B cell (primary cell): Measurements from ENCODE around the gene ZNF575. TPM values are rescaled to one million over a fixed set of nuclear protein-coding genes. Genes with fewer than 3 reads are reported as not detected.

ENCODE experiments used
- ATAC-seq: fragments of 200-7000 bp; cut with Tn5 transposase; one replicate; pipeline ENCODE4 v1.10.0; 2021; ENCODE audit warnings: low read depth, mild to moderate bottlenecking, moderate number of reproducible peaks, moderate library complexity
- CTCF ChIA-PET: fragments of 350-600 bp; sonication (Branson Sonifier 250); formaldehyde crosslinking; loops from one replicate; lab custom pipeline; 2021; ENCODE audit warnings: antibody characterized with exemption, inconsistent platforms; lab: Charles Lee
- POLR2A ChIA-PET: fragments of 350-600 bp; sonication (Branson Sonifier 250); formaldehyde crosslinking; loops from one replicate; lab custom pipeline; 2021; ENCODE audit warnings: antibody characterized with exemption; lab: Charles Lee
- DNase-seq: peaks from one replicate; pipeline ENCODE4 v3.0.0; 2013
- H2AFZ ChIP-seq: 2 replicates; pipeline ENCODE4 v1.6.1; 2012; ENCODE audit warnings: mild to moderate bottlenecking, low read depth, low read length; ENCODE audit not compliant: insufficient read depth, poor library complexity, severe bottlenecking
- H3K27ac ChIP-seq, 2 donors: 1 replicate in 1 of 2; 2 replicates in 1 of 2; pipeline ENCODE4 v1.5.1; 2012 to 2013; ENCODE audit warnings: low read length in 2 of 2, mild to moderate bottlenecking in 2 of 2, moderate library complexity in 1 of 2
- H3K27me3 ChIP-seq, 4 experiments: fragments of 200-600 bp in 1 of 4; sonication (generic) in 1 of 4; replicated peaks in 1 of 4; 1 replicate in 2 of 4; 2 replicates in 2 of 4; pipeline versions ENCODE4 v1.6.1 to v1.7.0; 2013 to 2016; ENCODE audit warnings: low read length in 3 of 4, mild to moderate bottlenecking in 2 of 4, mixed read lengths in 1 of 4, moderate library complexity in 1 of 4; ENCODE audit not compliant: insufficient read depth in 4 of 4, control insufficient read depth in 3 of 4; ENCODE audit errors: control extremely low read depth in 1 of 4
- H3K36me3 ChIP-seq, 2 experiments: replicated peaks in 1 of 2; 1 replicate in 1 of 2; 2 replicates in 1 of 2; pipeline versions ENCODE4 v1.6.1 to v1.7.1; 2013; ENCODE audit warnings: low read length in 1 of 2; ENCODE audit not compliant: insufficient read depth in 2 of 2, control insufficient read depth in 1 of 2; ENCODE audit errors: control extremely low read depth in 1 of 2, extremely low read depth in 1 of 2
- H3K4me1 ChIP-seq, 2 donors: fragments of 200-600 bp in 1 of 2; sonication (generic) in 1 of 2; 1 replicate in 1 of 2; 2 replicates in 1 of 2; pipeline versions ENCODE4 v1.5.1 to v1.6.1; 2013 to 2017; ENCODE audit warnings: low read length in 2 of 2; ENCODE audit not compliant: control insufficient read depth in 2 of 2, insufficient read depth in 2 of 2
- H3K4me2 ChIP-seq: replicated peaks from 2 replicates; pipeline ENCODE3; 2012; ENCODE audit warnings: mild to moderate bottlenecking, low read depth, low read length; ENCODE audit not compliant: poor library complexity, severe bottlenecking
- H3K4me3 ChIP-seq, 5 experiments: fragments of 200-600 bp in 1 of 5; sonication (generic) in 1 of 5; 1 replicate in 3 of 5; 2 replicates in 2 of 5; pipeline versions ENCODE4 v1.5.1 to v1.7.0; 2011 to 2016; ENCODE audit warnings: low read length in 4 of 5, mild to moderate bottlenecking in 4 of 5, low read depth in 2 of 5, control low read depth in 1 of 5, moderate library complexity in 1 of 5; ENCODE audit not compliant: insufficient read depth in 1 of 5; ENCODE audit errors: control extremely low read depth in 1 of 5, extremely low read depth in 1 of 5
- H3K79me2 ChIP-seq: fragments of 200-600 bp; sonication (generic); one replicate; pipeline ENCODE4 v1.6.0; 2016; ENCODE audit warnings: low read length; ENCODE audit not compliant: control insufficient read depth, insufficient read depth
- H3K9ac ChIP-seq: fragments of 200-600 bp; sonication (generic); 2 replicates; pipeline ENCODE4 v1.6.1; 2017; ENCODE audit warnings: mild to moderate bottlenecking, low read length, moderate library complexity
- H3K9me3 ChIP-seq, 3 donors: one replicate each; pipeline versions ENCODE4 v1.6.1 to v1.7.1; 2013; ENCODE audit warnings: low read length in 2 of 3; ENCODE audit not compliant: control insufficient read depth in 2 of 3, insufficient read depth in 1 of 3; ENCODE audit errors: control extremely low read depth in 1 of 3
- H4K20me1 ChIP-seq: 2 replicates; pipeline ENCODE4 v1.6.0; 2012; ENCODE audit warnings: mild to moderate bottlenecking, low read length; ENCODE audit not compliant: insufficient read depth, control insufficient read depth, poor library complexity, severe bottlenecking
- H3K27ac Mint-ChIP-seq: one replicate; pipeline ENCODE4 v1.8.0; 2021; ENCODE audit warnings: mixed read lengths
- H3K27me3 Mint-ChIP-seq: one replicate; pipeline ENCODE4 v1.8.0; 2021; ENCODE audit warnings: mixed read lengths
- H3K4me1 Mint-ChIP-seq: one replicate; pipeline ENCODE4 v1.8.0; 2021; ENCODE audit warnings: mixed read lengths
- H3K4me3 Mint-ChIP-seq: one replicate; pipeline ENCODE4 v1.8.0; 2021; ENCODE audit warnings: mixed read lengths
- H3K9me3 Mint-ChIP-seq: one replicate; pipeline ENCODE4 v1.8.0; 2022; ENCODE audit warnings: mixed read lengths; ENCODE audit not compliant: insufficient read depth
- CTCF ChIP-seq: fragments of 200-600 bp; IDR thresholded peaks from one replicate; pipeline ENCODE4 v1.8.0; 2022; ENCODE audit warnings: antibody characterized with exemption, mild to moderate bottlenecking
- EZH2 ChIP-seq: IDR thresholded peaks from 2 replicates; pipeline ENCODE4 v1.6.1; 2012; ENCODE audit warnings: borderline replicate concordance, low read depth, mild to moderate bottlenecking, moderate library complexity, low read length; ENCODE audit not compliant: insufficient read depth, poor library complexity, severe bottlenecking
- WGBS: methylation state at CpG from one replicate; pipeline ENCODE4 v1.1.5; 2013; ENCODE audit warnings: missing lambda C conversion rate; ENCODE audit not compliant: insufficient coverage; 5-methylcytosine and 5-hydroxymethylcytosine counted together
- intact Hi-C: fragments of 100-400 bp; cut with micrococcal nuclease; formaldehyde crosslinking; loops from one replicate; pipeline ENCODE4 v1.10.0; 2022
- polyA plus RNA-seq: library from polyadenylated mRNA; depleted of rRNA; stranded (reverse); fragments of >200 nt; gene quantifications from 2 replicates; pipeline ENCODE4 v1.2.3, GENCODE V29; 2012
- total RNA-seq, 2 donors: library from RNA; stranded (reverse); fragments of 120-200 nt in 1 of 2; gene quantifications; 1 replicate in 1 of 2; 2 replicates in 1 of 2; pipeline versions ENCODE4 v1.2.3 to v1.2.4, GENCODE V29; 2013 to 2022

ZNF575 gene
- total and polyA plus RNA-seq, 2 donors (not counting 1 experiment from before 2014, with no cell fraction given): 2.3 to 4.0 TPM

- H3K36me3 ChIP-seq: peaks cover 0 to 46% of the 10 kb centered on the region in 2 experiments
Measured at GRCh38 chr19:43540381-43540780, 7.4 kb downstream of the ZNF575 start.

More at GRCh38 chr19:43540381-43540780, 7.4 kb downstream of the ZNF575 start:
- Histone ChIP-seq H2AFZ (no peak overlapping the region), H3K27me3 (no peaks in the 10 kb centered on the region), H3K4me1 (no peaks in the 10 kb centered on the region), H3K9ac (no peak overlapping the region), H3K4me3 (no peak overlapping the region), H4K20me1 (no peaks in the 10 kb centered on the region), H3K79me2 (no peaks in the 10 kb centered on the region), H3K4me2 (no peak overlapping the region), H3K9me3 (peaks cover 0 to 2% (median 0%) of the 10 kb centered on the region in 3 donors), H3K27ac (no peak overlapping the region)
- no peak overlapping the region for H3K4me3 Mint-ChIP-seq
- ChIA-PET CTCF (interaction anchor here (1.3 kb wide), 1 partner anchor 15 kb away, joined by 3 read pairs; no protein-coding TSS in a partner anchor), POLR2A (no interaction called here)
- no peaks in the 10 kb centered on the region for H3K27me3 Mint-ChIP-seq
- intact Hi-C loops: no loop called here
- 100% methylated on average over 2 of the region's 3 CpGs for WGBS
- DNase-seq: no peak
- peaks cover 6% of the 10 kb centered on the region for H3K9me3 Mint-ChIP-seq
- TF ChIP-seq CTCF (no peak), EZH2 (no peak)
- ATAC-seq: no peak
- H3K4me1 Mint-ChIP-seq: peaks cover 4% of the 10 kb centered on the region
- no peak overlapping the region for H3K27ac Mint-ChIP-seq
